DOHH2 (cell line): Measurements from ENCODE around the gene C22orf23.

Experiments
- H3F3A ChIP-seq: fragments of 200-600 bp; sonication (generic), shearing (Covaris generic); 2 replicates; pipeline ENCODE4 v1.6.0; 2016; ENCODE audit warnings: antibody characterized with exemption, mild to moderate bottlenecking; ENCODE audit not compliant: control insufficient read depth, insufficient read depth
- H3K27ac ChIP-seq: fragments of 200-600 bp; sonication (generic); 2 replicates; pipeline ENCODE4 v1.5.1; 2014; ENCODE audit warnings: low read depth, mild to moderate bottlenecking, low read length, moderate library complexity
- H3K27me3 ChIP-seq: fragments of 200-600 bp; sonication (generic); 2 replicates; pipeline ENCODE4 v1.6.1; 2014; ENCODE audit warnings: mild to moderate bottlenecking, low read length, mixed read lengths; ENCODE audit not compliant: control insufficient read depth
- H3K36me3 ChIP-seq: fragments of 200-600 bp; sonication (generic); 2 replicates; pipeline ENCODE4 v1.6.1; 2014; ENCODE audit warnings: mild to moderate bottlenecking, low read length, moderate library complexity, mixed read lengths; ENCODE audit not compliant: control insufficient read depth
- H3K4me1 ChIP-seq: fragments of 200-600 bp; sonication (generic); 2 replicates; pipeline ENCODE4 v1.6.1; 2014; ENCODE audit warnings: mild to moderate bottlenecking, low read length, mixed read lengths; ENCODE audit not compliant: control insufficient read depth
- H3K4me2 ChIP-seq: fragments of 200-600 bp; sonication (generic); 2 replicates; pipeline ENCODE4 v1.6.0; 2014; ENCODE audit warnings: mild to moderate bottlenecking, low read length, moderate library complexity
- H3K4me3 ChIP-seq: fragments of 200-600 bp; sonication (generic); 2 replicates; pipeline ENCODE4 v1.5.1; 2014; ENCODE audit warnings: mild to moderate bottlenecking, low read length, mixed read lengths
- H3K79me2 ChIP-seq: fragments of 200-600 bp; sonication (generic); 2 replicates; pipeline ENCODE4 v1.6.1; 2014; ENCODE audit warnings: mild to moderate bottlenecking, low read length, mixed read lengths; ENCODE audit not compliant: control insufficient read depth
- H3K9me2 ChIP-seq: fragments of 200-600 bp; sonication (generic); replicated peaks from 2 replicates; pipeline ENCODE4 v1.6.1; 2014; ENCODE audit warnings: mild to moderate bottlenecking, low read length, mixed read lengths; ENCODE audit not compliant: control insufficient read depth
- H3K9me3 ChIP-seq: fragments of 200-600 bp; sonication (generic); 2 replicates; pipeline ENCODE4 v1.6.1; 2014; ENCODE audit warnings: antibody characterized with exemption, low read length, mixed read lengths; ENCODE audit not compliant: control insufficient read depth, insufficient read depth
- H4K20me1 ChIP-seq: fragments of 200-600 bp; sonication (generic); 2 replicates; pipeline ENCODE4 v1.6.0; 2014; ENCODE audit warnings: low read depth, mild to moderate bottlenecking, antibody characterized with exemption, low read length, moderate library complexity; ENCODE audit not compliant: control insufficient read depth, insufficient read depth
- CTCF ChIP-seq: fragments of 200-600 bp; sonication (generic); IDR thresholded peaks from one replicate; pipeline ENCODE4 v1.5.1; 2014; ENCODE audit warnings: antibody characterized with exemption, mild to moderate bottlenecking, low read depth, low read length; ENCODE audit not compliant: poor library complexity, severe bottlenecking
- EZH2phosphoT487 ChIP-seq: fragments of 200-600 bp; sonication (generic); IDR thresholded peaks from 2 replicates; pipeline ENCODE4 v1.6.1; 2017; ENCODE audit warnings: borderline replicate concordance, mild to moderate bottlenecking, antibody characterized with exemption, low read length, moderate library complexity, mixed read lengths

The C22orf23 gene

GRCh38 chr22:37989146-37990045 is 36.0 kb upstream of the C22orf23 start:
- no peaks in the 10 kb centered on the region for H3K36me3 ChIP-seq
- H3K27me3 ChIP-seq: no peaks in the 10 kb centered on the region
- H3K4me3 ChIP-seq: no peak overlapping the region
- no peak overlapping the region for H3K27ac ChIP-seq
- TF ChIP-seq EZH2phosphoT487 (no peak), CTCF (no peak)
- no peaks in the 10 kb centered on the region for H4K20me1 ChIP-seq
- H3K9me3 ChIP-seq: no peaks in the 10 kb centered on the region
- H3K4me1 ChIP-seq: no peaks in the 10 kb centered on the region
- no peaks in the 10 kb centered on the region for H3F3A ChIP-seq
- no peak overlapping the region for H3K4me2 ChIP-seq
- H3K79me2 ChIP-seq: no peaks in the 10 kb centered on the region
- no peaks in the 10 kb centered on the region for H3K9me2 ChIP-seq

- Histone ChIP-seq H3F3A (no peaks in the 10 kb centered on the region), H3K4me2 (no peak overlapping the region)
Measured at GRCh38 chr22:37986371-37986770, 33.0 kb upstream of the C22orf23 start.

GRCh38 chr22:37985751-37986281 is 32.4 kb upstream of the C22orf23 start:
- no peaks in the 10 kb centered on the region for H3K27me3 ChIP-seq
- no peaks in the 10 kb centered on the region for H3K9me3 ChIP-seq
- no peak overlapping the region for H3K4me3 ChIP-seq
- TF ChIP-seq EZH2phosphoT487: no peak
- no peak for TF ChIP-seq CTCF
- no peaks in the 10 kb centered on the region for H3K4me1 ChIP-seq
- H3F3A ChIP-seq: no peaks in the 10 kb centered on the region
- no peaks in the 10 kb centered on the region for H3K9me2 ChIP-seq
- no peaks in the 10 kb centered on the region for H3K36me3 ChIP-seq
- H3K4me2 ChIP-seq: no peak overlapping the region
- no peaks in the 10 kb centered on the region for H3K79me2 ChIP-seq
- H4K20me1 ChIP-seq: no peaks in the 10 kb centered on the region
- H3K27ac ChIP-seq: no peak overlapping the region

More at GRCh38 chr22:37986371-37986770, 33.0 kb upstream of the C22orf23 start:
- Histone ChIP-seq H3K27me3 (no peaks in the 10 kb centered on the region), H3K9me2 (no peaks in the 10 kb centered on the region), H3K79me2 (no peaks in the 10 kb centered on the region), H3K27ac (no peak overlapping the region), H3K36me3 (no peaks in the 10 kb centered on the region), H4K20me1 (no peaks in the 10 kb centered on the region), H3K4me1 (no peaks in the 10 kb centered on the region), H3K4me3 (no peak overlapping the region), H3K9me3 (no peaks in the 10 kb centered on the region)
- no peak for TF ChIP-seq EZH2phosphoT487
- no peak for TF ChIP-seq CTCF
